A673 (cell line): ENCODE data around the gene RAPGEF3. TPM values are rescaled to one million over a fixed set of nuclear protein-coding genes. Genes with fewer than 3 reads are reported as not detected.

Source experiments
- BruUV-seq: library from RNA; stranded (reverse); fragments of 400-500 nt; replicated peaks from 2 replicates; lab custom pipeline; 2021; lab: Mats Ljungman, UMichigan
- CTCF ChIA-PET: fragments of 300-600 bp; sonication (Branson Sonifier 250); formaldehyde crosslinking; loops from one replicate; lab custom pipeline; 2022; ENCODE audit warnings: antibody characterized with exemption; lab: Charles Lee
- POLR2A ChIA-PET: fragments of 300-600 bp; sonication (Branson Sonifier 250); formaldehyde crosslinking; loops from one replicate; lab custom pipeline; 2022; ENCODE audit warnings: antibody characterized with exemption; ENCODE audit not compliant: low non-redundant PET; lab: Charles Lee
- DNase-seq: peaks from one replicate; pipeline ENCODE4 v3.0.0-alpha.2; 2015; ENCODE audit warnings: low spot score
- H3K27ac ChIP-seq: fragments of 200-600 bp; sonication (generic); 2 replicates; pipeline ENCODE4 v1.5.1; 2016; ENCODE audit warnings: mixed run types, low read depth, mild to moderate bottlenecking, mixed read lengths, antibody characterized with exemption, low read length; ENCODE audit not compliant: poor library complexity, severe bottlenecking
- H3K27me3 ChIP-seq: fragments of 200-600 bp; sonication (generic); replicated peaks from 2 replicates; pipeline ENCODE4 v1.6.1; 2017; ENCODE audit warnings: mixed run types, low read depth, mild to moderate bottlenecking, mixed read lengths, antibody characterized with exemption, low read length; ENCODE audit not compliant: insufficient read depth, poor library complexity
- H3K36me3 ChIP-seq: fragments of 200-600 bp; sonication (generic); 2 replicates; pipeline ENCODE4 v1.6.1; 2016; ENCODE audit warnings: mixed run types, mild to moderate bottlenecking, mixed read lengths, antibody characterized with exemption, low read length; ENCODE audit not compliant: insufficient read depth, poor library complexity, severe bottlenecking
- H3K4me1 ChIP-seq: fragments of 200-600 bp; sonication (generic); 2 replicates; pipeline ENCODE4 v1.6.1; 2017; ENCODE audit warnings: mixed run types, mild to moderate bottlenecking, mixed read lengths, antibody characterized with exemption, low read length; ENCODE audit not compliant: insufficient read depth, poor library complexity, severe bottlenecking
- H3K4me3 ChIP-seq: fragments of 200-600 bp; sonication (generic); 2 replicates; pipeline ENCODE4 v1.5.1; 2016; ENCODE audit warnings: low read depth, mixed run types, mild to moderate bottlenecking, mixed read lengths, low read length; ENCODE audit not compliant: poor library complexity, severe bottlenecking
- H3K9me3 ChIP-seq: fragments of 200-600 bp; sonication (generic); 2 replicates; pipeline ENCODE4 v1.6.1; 2016; ENCODE audit warnings: mixed run types, low read depth, mild to moderate bottlenecking, mixed read lengths, antibody characterized with exemption, low read length; ENCODE audit not compliant: poor library complexity, severe bottlenecking
- EZH2 ChIP-seq: fragments of 200-600 bp; sonication (generic); IDR thresholded peaks from 2 replicates; pipeline ENCODE4 v1.6.1; 2017; ENCODE audit warnings: borderline replicate concordance, low read depth, mild to moderate bottlenecking, mixed read lengths, antibody characterized with exemption, low read length; ENCODE audit not compliant: poor library complexity, severe bottlenecking
- intact Hi-C: fragments of 100-400 bp; cut with micrococcal nuclease; formaldehyde crosslinking; loops from one replicate; pipeline ENCODE4 v1.10.0; 2022; ENCODE audit not compliant: unreplicated experiment
- total RNA-seq: library from RNA; stranded (reverse); gene quantifications from 2 replicates; pipeline ENCODE4 v1.2.3, GENCODE V29; 2021
- TF ChIP-seq, protein P1 (sequence below): fragments of 300-800, 200-600 bp; sonication (generic); conservative IDR thresholded peaks from 2 replicates; pipeline ENCODE4 v1.5.1; 2017; ENCODE audit warnings: low read depth, mild to moderate bottlenecking, antibody characterized with exemption, low read length, moderate library complexity, mixed read lengths

Gene RAPGEF3
- total RNA-seq, 1 experiment from 2014 or later: 4.3 TPM

DNA sequence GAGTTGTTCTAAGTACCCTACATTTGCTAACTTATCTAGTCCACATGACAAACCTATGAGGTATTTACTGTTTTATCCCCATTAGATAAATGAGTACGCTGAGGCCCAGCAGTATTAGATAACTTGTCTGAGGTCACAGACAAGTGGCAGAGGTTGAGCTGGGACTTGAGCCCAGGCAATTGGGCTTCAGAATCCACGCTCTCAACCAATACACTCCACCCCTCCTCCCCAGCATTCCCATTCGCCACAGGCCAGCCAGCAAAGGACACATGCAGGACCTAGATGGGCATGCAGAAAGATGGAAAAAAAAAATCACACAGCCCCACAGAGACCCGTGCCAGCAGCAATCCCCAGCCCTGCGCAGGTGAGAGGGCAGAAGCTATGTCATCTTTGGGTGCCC lies 48.7 kb upstream of the RAPGEF3 start:
- H3K9me3 ChIP-seq: no peaks in the 10 kb centered on the region
- no TSS peak for BruUV-seq
- CTCF ChIA-PET: interaction anchor here (1.0 kb wide), 1 partner anchor 30 kb away, joined by 3 read pairs; no protein-coding TSS in a partner anchor
- intact Hi-C loops: no loop called here
- no peak for DNase-seq
- TF ChIP-seq, protein P1, sequence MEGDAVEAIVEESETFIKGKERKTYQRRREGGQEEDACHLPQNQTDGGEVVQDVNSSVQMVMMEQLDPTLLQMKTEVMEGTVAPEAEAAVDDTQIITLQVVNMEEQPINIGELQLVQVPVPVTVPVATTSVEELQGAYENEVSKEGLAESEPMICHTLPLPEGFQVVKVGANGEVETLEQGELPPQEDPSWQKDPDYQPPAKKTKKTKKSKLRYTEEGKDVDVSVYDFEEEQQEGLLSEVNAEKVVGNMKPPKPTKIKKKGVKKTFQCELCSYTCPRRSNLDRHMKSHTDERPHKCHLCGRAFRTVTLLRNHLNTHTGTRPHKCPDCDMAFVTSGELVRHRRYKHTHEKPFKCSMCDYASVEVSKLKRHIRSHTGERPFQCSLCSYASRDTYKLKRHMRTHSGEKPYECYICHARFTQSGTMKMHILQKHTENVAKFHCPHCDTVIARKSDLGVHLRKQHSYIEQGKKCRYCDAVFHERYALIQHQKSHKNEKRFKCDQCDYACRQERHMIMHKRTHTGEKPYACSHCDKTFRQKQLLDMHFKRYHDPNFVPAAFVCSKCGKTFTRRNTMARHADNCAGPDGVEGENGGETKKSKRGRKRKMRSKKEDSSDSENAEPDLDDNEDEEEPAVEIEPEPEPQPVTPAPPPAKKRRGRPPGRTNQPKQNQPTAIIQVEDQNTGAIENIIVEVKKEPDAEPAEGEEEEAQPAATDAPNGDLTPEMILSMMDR: no peak
- TF ChIP-seq EZH2: no peak
- H3K27ac ChIP-seq: no peak overlapping the region
- peaks cover 37% of the 10 kb centered on the region for H3K4me1 ChIP-seq
- POLR2A ChIA-PET: interaction anchor here (0.5 to 0.7 kb wide), 2 partner anchors 26 to 49 kb away, joined by 3 to 5 read pairs; partner anchors contain the start of gene RAPGEF3
- H3K4me3 ChIP-seq: no peak overlapping the region
- H3K36me3 ChIP-seq: no peaks in the 10 kb centered on the region
- no peaks in the 10 kb centered on the region for H3K27me3 ChIP-seq

DNA sequence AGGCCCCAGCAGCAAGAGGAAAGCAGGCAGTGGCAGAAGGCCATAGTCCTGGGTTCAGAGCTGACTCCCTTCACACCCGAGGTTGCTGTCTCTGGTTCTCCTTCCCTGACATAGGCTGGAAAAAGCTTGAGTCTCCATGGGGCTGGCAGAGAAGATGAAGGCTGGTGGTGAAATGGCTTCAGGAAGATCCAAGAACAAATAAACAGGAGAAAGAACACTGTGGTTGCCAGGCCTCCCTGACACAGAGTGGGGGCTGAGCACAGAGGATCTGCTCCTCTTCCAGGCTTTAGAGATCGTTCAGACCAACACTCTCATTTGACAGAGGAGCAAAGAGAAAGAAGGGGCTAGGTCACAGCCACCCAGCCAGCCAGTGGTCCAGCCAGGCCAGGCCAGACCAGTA lies 46.7 kb upstream of the RAPGEF3 start:
- no peak for DNase-seq
- BruUV-seq: no TSS peak
- H3K27ac ChIP-seq: no peak overlapping the region

DNA sequence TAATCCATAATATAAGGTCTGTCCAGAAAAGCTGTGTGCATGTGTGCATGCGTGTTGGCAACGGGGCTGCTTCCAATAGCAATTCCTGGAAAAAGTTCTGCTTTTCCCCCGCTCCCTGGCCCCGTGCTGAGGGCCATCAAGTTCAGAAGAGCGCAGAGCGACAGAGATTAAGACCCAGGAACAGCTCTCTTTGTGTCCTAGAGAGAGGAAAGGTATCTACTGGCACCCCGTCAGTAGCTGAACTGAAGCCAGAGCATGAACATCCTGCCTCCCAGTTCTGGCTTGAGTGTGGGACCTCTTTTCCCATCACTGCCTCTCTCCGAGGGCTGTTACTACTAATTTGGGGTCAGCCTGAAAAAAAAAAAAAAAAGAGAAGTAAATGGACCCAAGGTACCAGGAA lies 45.5 kb upstream of the RAPGEF3 start:
- H3K36me3 ChIP-seq: no peaks in the 10 kb centered on the region
- H3K9me3 ChIP-seq: no peaks in the 10 kb centered on the region
- H3K4me1 ChIP-seq: peaks cover 8% of the 10 kb centered on the region
- no peak for DNase-seq
- no peak overlapping the region for H3K4me3 ChIP-seq
- H3K27me3 ChIP-seq: no peaks in the 10 kb centered on the region
- intact Hi-C loops: no loop called here
- no peak for TF ChIP-seq EZH2
- TF ChIP-seq, protein P1: no peak
- ChIA-PET CTCF (no interaction called here), POLR2A (no interaction called here)
- BruUV-seq: no TSS peak
- H3K27ac ChIP-seq: no peak overlapping the region

More for the DNA sequence above, 46.7 kb upstream of the RAPGEF3 start:
- H3K9me3 ChIP-seq: no peaks in the 10 kb centered on the region
- no peaks in the 10 kb centered on the region for H3K36me3 ChIP-seq
- ChIA-PET POLR2A (no interaction called here), CTCF (no interaction called here)
- no peak overlapping the region for H3K4me3 ChIP-seq
- H3K27me3 ChIP-seq: no peaks in the 10 kb centered on the region
- TF ChIP-seq, protein P1: no peak
- TF ChIP-seq EZH2: no peak
- intact Hi-C loops: no loop called here
- peaks cover 18% of the 10 kb centered on the region for H3K4me1 ChIP-seq
